ENCODE data around the gene LMF2.
"Not testable (repeated sequence)": the region's sequence is repeated elsewhere in the genome, so short reads cannot be mapped to it uniquely, and the experiment has no call there.

The LMF2 gene

DNA sequence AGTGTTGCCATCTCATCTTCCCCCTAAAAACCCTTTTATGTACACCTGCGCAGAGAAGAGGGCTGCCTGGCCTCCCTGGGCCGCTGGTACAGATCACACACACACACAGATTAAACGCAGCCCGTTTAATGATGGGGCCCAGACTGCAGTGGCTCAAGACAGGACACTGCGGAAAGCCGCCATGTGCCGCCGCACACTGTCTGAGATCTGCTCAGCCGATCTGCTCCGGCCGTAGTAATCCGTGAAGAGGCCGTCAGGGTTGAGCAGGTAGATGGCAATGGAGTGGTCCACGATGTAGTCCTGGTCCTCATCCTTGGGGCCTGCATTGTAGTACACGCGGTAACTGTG lies 15.9 kb upstream of the LMF2 start:
- DNase-seq (ENCODE audit: low spot score), result no peak

DNA sequence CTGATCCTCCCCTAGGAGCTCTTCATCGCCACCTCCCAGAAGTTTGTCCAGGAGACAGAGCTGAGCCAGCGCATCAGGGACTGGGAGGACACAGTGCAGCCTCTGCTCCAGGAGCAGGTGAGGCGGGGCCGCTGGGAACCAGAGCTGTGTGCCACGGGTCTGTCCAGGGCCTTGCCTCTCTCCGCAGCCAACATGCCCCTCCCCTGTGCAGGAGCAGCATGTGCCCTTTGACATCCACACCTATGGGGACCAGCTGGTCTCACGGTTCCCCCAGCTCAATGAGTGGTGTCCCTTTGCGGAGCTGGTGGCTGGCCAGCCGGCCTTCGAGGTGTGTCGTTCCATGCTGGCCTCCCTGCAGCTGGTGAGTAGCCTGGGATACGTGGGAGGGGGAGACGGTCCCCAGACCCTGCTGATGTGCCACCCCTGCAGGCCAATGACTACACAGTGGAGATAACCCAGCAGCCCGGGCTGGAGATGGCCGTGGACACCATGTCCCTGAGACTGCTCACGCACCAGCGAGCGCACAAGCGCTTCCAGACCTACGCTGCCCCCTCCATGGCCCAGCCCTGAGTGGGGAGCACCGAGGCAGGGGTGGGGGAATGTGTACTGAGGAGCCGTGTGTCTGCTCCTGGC lies 15.4 kb upstream of the LMF2 start:
- no peak for DNase-seq (ENCODE audit: low spot score)

DNA sequence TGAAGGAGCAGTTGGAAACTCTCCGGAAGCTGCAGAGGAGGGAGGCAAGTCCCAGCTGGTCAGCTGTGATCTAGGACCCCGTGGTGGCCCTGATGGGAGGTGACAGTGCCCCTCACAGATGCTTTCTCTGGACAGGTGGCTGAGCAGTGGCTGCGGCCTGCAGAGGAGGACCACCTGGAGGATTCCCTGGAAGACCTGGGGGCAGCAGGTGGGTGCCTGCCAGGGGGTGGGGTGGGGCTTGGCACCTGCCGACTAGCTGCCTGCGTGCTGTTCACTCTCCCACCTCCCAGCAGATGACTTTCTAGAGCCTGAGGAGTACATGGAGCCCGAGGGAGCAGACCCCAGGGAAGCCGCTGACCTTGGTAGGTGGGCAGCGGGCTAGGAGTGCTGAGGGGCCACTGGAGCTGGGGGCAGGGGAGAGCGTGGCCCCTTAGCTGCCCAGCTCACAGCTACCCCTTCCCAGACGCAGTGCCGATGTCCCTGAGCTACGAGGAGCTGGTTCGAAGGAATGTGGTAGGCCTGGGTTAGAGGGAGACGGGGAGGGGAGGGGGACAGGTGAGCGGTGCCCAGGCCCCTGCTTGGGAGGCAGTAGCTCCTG lies 14.8 kb upstream of the LMF2 start:
- no peak for DNase-seq (ENCODE audit: low spot score)

DNA sequence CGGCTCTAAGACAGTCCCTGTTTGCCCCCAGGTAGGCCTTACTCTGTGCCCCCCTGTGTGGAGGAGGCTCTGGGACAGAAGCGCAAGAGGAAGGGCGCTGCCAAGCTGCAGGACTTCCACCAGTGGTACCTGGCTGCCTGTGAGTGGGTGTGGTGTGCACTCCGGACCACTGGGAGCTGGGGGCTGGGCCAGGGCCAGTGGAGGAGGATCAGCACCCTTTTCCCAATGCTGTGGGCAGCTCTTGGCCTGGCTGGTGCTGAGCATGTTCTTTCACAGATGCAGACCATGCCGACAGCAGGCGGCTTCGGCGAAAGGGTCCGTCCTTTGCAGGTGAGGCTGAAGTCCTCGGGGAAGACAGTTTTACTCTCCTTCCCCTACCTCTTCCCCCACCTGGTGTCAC lies 14.2 kb upstream of the LMF2 start:
- DNase-seq (ENCODE audit: low spot score), result no peak

DNA sequence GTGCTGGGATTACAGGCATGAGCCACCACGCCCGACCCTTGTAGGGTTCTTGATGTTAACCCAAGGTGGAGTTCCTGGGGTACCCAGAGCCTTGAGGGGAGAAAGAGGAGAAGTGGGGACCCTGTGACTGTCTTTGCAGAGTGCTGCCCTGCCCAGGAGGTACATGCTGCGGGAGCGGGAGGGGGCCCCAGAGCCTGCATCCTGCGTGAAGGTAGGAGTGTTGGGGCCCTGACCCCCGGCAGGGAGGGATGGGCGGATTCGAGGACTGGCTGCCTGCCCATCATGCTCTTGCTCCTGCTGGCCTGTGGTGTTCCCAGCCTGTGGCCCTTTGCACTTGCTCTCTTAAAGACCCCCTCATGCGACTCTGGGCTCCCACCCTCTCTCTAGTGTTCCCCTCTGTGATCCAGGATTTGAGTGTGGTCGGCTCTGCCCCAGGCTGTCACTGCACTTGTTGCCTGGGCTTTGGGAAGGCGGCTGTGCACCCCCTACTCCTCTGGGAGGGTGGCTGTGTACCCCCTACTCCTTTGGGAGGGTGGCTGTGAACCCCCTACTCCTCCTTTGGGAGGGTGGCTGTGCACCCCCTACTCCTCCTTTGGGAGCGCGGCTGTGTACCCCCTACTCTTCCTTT lies 13.4 kb upstream of the LMF2 start:
- DNase-seq (ENCODE audit: low spot score), result no peak

DNA sequence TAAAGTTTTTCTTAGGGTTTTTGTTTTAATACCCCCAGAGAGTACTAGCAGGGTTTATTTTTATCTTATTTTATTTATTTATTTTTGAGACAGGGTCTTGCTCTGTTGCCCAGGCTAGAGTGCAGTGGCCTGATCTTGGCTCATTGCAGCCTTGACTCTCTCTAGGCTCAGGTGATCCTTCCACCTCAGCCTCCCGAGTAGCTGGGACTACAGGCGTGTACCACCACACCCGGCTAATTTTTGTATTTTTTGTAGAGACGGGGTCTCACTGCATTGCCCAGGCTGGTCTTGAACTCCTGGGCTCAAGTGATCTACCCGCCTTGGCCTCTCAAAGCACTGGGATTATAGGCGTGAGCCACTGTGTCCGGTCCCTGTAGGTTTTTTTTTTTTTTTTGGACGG lies 12.7 kb upstream of the LMF2 start:
- DNase-seq (ENCODE audit: low spot score), result not testable (repeated sequence)

DNA sequence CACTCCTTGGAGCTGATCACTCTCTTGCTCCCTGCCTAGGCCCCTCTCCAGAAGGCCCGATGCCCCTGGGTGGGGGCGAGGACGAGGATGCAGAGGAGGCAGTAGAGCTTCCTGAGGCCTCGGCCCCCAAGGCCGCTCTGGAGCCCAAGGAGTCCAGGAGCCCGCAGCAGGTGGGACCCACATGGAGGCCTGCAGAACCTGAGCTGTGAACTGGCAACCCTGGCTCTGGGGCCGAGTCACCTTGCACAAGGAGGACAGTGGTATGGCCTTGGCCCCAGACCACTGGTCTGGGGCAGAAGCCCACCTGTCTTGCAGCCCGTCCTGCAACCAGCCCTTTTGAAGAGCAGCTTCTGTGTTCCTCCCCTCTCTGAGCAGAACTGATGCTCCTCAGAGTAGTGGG lies 11.6 kb upstream of the LMF2 start:
- no peak for DNase-seq (ENCODE audit: low spot score)

DNA sequence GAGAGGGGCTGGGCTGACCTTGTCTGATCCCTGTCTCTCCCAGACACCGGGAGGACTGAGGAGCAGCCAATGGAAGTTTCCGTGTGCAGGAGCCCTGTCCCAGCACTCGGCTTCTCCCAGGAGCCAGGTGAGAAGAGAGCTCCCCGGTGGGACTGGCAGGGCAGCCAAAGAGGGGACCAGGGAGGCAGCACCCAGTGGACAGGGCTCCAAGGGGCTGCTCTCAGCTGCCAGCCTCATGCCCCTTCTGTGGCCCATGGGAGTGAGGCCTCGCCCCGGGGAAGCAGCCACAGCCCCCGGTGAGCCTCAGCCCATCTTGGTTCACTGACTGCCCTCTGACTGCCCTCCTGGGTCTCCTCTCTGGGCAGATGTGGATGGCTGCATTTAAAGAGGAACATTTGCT lies 11.1 kb upstream of the LMF2 start:
- no peak for DNase-seq (ENCODE audit: low spot score)

DNA sequence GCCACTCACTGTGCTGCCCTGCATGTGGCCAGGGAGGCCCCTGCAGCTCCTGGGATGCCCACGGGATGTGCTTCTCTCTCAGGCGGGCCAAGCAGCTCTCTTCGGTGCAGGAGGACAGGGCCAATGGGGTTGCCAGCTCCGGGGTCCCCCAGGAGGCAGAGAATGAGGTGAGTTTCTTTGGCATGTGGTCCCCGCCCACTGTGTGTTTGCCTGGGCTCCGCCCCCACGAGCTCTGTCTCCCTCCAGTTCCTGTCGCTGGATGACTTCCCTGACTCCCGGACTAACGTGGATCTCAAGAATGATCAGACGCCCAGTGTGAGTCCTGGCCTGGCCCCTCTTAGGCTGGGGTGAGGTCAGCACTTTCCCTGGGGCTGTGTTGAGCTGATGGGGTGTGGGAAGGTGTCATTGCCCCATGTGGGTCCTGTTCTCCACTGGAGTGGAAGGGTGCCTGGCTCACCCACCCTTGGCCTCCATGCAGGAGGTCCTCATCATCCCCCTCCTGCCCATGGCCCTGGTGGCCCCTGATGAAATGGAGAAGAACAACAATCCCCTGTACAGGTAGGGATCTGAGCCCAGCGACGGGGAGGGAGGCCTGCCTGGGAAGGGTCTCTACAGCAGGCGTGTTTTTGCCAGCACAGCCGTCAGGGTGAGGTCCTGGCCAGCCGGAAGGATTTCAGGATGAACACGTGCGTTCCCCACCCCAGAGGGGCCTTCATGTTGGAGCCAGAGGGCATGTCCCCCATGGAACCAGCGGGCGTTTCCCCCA lies 10.2 kb upstream of the LMF2 start:
- no peak for DNase-seq (ENCODE audit: low spot score)

DNA sequence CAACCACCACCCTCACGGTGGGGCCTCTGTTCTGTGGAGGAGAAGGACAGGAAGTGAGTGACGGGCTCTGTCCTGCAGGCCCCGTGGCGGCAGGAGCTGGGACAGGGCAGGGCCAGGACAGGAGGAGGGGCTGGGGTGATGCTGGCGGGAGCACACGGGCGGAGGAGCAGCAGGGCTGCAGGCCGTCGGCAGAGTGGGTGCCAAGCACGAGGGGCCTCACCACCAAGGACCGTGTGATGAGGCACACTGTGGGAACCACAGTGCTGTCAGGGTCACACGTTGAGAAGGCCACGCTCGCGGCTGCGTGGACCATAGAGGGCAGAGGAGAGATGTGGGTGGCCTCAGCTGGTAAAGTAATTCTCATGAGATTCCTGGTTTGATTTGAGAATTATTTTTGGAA lies 9.4 kb upstream of the LMF2 start:
- DNase-seq (ENCODE audit: low spot score), result no peak

DNA sequence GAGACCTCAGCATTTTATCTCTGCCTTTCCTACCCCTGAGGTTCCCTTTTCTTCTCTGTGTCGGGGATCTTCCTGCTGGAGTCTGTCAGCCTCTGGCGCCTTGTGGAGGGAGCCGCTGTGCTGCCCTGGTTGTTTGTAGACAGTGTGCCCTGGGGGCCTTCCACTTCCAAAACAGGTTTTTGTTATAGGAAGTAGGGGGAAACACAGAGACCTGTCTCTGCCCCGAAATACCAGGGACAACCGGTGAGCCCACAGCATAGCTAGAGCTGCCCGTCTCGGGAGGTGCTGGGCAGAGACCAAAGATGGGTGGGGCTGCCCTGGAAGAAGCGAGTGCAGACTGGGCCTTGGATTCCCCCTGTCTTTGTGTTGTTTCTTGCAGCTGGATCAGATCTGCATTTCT lies 8.6 kb upstream of the LMF2 start:
- DNase-seq (ENCODE audit: low spot score), result no peak

DNA sequence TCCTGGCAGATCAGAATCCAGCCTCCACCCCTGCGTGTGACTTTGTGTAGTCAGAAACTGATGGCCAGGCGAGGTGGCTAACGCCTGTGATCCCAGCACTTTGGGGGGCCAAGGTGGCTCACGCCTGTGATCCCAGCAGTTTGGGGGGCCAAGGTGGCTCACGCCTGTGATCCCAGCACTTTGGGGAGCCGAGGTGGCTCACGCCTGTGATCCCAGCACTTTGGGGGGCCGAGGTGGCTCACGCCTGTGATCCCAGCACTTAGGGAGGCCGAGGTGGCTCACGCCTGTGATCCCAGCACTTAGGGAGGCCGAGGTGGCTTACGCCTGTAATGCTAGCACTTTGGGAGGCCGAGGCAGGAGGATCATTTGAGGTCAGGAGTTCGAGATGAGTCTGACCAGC lies 5.7 kb upstream of the LMF2 start:
- DNase-seq (ENCODE audit: low spot score), result no peak

DNA sequence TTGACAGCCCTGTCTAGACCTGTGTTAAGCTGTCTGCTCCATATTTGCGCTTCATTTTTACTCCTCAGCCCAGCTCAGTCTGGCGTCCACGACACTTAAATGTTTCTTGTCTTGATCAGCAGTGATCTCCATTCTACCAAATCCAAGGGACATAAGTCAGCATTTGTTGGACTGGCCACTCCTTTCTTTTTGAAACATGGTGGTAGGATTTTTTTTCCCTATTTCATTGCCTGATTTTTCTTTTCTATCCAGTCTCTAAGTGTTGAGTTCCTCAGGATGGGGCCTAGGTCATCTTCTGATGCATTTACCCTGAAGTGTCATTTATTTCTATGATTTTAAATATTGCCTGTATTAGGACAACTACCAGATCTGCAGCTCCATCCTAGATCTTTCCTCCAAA lies 1.4 kb upstream of the LMF2 start:
- no peak for DNase-seq (ENCODE audit: low spot score)

DNA sequence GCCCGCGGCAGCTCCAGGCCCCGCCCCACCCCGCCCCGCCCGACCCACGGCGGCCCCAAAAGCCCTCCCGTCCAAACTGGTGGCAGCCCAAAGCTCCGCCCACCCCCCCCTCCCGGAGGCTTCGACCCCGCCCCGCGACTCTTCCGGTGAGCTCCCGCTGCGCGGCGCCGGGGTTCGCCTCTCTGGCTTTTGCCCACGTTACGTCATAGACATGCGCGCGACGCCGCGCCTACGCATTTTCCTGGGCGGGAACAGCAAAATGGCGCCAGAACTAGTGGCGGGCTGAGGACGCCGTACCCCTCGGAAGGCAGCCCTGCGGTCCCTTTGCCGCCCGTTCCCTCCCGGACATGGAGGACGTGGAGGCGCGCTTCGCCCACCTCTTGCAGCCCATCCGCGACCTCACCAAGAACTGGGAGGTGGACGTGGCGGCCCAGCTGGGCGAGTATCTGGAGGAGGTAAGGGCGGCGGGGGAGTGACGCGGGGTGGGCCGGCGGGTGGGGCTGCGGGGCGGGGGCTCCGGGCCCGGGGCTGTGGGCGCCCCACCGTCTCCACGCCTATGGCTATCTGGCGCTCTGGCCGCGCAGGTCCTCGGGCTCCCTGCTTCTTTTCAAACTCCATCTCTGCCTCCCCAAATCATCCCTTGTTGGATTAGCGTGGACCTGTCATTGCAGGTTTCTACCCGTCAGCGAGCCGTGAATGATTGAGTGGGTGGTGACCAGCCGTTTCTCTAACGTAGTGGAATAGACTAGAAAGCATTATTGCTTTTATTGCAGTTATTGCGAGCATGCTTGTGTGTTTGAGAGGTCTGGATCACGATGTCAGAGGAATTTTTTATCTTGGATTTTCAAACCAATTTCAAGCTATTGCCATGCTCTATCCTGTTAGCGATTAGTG lies 736 bp upstream of the LMF2 start, which contains the start of gene NCAPH2:
NCAPH2 (plus strand) TSS at position 234 of the 894 bp plus-strand sequence; CDS start at position 348, 114 bp downstream.
- peak; percentile 100 for DNase-seq (ENCODE audit: low spot score)

DNA sequence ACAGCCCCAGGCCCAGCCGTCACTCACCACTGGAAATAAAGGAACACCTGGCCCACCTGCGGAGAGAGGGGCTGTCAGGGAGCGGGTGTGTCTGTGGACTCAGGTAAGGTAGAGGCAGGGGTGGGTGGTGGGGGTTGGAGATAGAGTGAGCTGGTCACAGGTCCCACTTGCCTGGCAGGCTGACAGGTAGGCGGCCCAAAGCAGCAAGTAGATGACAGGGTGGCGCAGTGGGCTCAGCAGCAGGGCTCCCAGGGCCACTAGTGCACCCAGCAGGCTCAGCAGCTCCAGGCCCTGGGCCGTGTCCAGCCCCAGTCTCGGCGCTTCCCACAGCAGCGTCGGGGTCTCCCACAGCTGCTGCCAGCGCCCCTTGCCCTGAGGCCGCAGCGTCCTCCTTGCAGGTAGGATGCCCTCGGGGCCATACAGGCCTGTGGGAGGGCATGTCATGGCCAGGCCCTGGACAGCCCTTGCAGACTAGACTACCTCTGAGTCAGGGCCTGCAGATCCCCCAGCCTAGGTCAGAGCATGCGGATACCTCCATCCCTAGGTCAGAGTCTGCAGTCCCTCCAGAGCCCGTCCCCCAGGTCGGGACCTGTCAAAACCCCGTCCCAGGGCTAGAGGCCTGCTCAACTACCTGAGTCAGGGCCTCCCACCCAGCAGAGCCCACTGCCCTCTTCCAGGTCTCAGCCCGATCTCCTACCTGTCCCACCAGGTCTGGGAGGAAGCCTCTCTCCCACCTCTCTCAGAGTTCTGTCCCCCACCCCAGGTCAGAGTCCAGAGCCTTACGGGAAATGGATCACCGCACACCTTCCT lies 686 bp downstream of the LMF2 start:
- no peak for DNase-seq (ENCODE audit: low spot score)

DNA sequence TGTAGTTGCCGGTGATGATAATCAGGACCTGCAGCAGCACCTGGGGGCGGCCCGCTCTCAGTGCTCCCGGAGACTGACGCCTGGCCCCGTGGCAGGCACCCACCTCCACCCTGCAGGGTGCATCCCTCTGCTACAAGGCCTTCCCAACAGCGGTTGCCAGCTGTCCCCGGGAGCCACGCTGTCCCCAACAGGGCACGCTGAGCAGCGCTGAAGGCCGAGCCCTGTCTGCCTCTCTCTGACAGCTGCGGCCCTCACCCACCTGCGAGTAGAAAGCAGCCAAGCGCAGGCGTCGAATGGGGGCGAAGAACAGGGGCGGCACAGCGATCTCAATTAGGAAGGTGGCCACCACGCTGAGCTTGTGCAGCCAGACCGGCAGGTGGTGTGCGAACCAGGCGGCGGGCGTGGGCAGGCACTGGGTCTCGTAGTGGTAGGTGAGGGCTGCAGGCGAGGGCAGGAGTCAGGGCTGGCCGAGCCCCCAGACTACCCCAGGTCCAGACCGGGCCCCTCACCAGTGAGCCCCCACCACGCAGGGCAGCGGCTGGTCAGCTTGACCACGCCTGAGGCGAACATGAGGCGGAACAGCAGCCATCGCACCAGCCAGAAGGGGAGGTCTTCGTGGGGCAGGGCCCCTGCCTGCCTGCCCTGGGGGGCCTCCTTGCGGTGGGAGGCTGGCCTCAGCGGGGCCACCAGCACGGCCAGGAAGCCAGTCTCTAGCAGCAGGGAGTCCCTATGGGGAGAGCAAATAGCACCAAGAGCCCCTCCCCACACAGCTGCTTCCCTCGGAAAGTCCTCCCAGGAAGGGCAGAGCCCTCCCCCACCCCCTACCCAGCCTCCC lies 1.5 kb downstream of the LMF2 start:
- DNase-seq (ENCODE audit: low spot score), result no peak

DNA sequence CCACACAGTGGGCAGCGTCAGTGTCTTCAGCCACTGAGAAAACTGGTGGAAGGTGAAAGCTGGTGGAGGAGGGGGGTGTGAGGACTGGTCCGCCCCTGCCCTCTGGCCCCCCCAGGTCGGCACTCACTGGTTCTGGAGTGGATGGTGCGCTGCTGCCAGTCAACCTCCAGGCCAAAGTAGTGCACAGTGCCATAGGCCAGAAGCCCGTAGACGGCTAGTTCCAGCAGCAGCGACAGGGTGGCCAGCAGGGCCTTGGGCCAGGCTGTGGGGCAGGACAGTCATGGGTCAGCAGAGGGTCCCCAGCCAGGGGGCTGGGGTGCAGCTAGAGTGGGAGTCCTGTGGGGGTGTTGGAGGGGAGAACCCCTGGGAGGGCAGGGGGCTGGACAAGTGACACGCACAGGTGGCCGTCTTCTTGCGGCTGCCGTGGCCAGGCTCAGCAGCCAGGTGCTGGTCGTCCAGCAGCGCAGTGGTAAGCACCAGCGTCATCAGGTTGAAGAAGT lies 2.2 kb downstream of the LMF2 start:
- no peak for DNase-seq (ENCODE audit: low spot score)

DNA sequence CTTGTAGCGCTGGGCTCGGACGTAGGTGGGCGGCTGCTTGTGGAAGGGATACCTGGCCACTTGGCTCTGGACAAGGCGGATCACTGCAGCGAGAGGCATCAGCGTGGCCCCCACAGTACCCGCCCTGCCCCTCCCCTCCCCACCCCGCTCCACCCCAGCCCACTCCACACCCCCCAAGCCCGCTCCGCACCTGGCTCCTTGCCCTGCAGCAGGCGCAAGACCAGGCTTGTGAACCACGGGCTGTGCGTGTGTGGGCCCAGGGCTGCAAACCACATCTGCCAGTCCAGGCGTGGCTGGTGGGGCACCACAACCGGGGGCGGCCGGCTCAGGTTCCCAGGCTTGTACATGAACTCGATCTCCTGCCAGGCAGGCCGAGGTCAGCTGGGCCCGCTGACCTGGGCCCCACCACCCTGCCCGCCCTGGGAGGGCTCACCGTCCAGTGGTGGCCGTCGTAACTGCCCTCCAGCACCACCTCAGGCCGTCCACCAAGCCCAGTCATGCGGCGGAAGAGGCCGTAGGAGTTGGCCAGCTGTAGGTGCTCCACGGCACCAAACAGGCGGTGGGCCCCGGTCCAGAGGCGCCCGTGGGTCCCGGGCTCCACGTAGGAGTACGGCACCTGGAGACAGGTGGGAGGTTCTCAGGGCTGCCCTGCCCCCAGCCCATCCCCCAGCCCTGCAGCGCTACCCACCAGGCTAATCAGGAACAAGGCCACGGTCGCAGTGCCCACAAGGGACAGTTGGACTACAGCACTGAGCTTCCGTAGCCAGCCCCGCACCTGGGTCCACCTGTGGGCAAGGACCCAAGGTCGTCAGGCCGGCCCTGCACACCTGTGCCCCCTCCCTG lies 2.9 kb downstream of the LMF2 start:
- DNase-seq (ENCODE audit: low spot score), result no peak

DNA sequence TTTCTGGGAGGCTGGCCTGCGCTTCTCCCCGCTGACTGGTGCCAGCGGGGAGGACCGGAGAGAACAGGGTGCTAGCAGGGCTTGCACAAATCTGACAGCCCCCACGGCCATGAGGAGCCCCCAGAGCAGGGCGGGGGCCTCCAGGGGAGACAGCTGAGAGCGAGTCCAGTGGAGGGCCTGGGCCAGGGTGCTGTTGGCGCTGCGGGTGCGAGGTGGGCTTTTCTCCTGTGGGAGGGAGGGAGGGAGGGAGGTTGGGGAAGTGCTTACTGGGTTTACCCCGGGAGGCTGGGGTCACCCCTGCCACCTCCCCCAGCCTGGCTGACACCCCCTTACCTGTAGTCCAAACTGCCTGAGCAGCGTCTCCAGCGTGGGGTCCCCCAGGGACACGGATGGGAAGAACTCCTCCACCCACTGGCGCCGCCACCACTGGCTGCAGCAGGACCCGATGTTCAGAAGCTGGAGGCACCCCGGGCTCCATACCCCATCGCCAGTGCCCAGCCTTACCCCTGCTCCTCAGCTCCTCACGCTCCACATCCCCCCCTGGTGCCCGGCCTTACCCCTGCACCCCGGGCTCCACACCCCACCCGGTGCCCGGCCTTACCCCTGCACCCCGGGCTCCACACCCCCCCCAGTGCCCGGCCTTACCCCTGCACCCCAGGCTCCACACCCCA lies 3.9 kb downstream of the LMF2 start:
- DNase-seq (ENCODE audit: low spot score), result no peak
